NAMALWA (cell line): ENCODE data around the gene OR56A5.

ENCODE experiments used
- DNase-seq: peaks from one replicate; pipeline ENCODE4 v3.0.0-alpha.2; 2015; ENCODE audit warnings: low spot score

Gene OR56A5

DNA sequence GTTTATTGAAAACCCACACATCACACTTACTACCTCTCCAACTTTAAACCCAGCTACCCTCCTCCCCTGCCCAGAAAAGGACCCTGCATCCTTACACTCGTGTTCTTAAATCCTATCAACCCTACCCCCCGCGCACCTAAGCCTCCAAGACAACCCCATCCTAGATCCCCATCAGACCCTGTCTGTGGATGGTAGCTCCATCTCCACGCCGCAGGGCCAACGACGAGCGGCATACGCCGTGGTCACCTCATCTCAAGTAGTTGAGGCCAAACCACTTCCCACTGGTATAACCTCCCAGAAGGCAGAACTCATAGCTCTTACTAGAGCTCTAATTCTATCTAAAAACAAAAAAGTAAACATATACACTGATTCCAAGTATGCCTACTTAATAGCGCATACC lies 35.6 kb downstream of the OR56A5 start:
- no peak for DNase-seq

- no peak for DNase-seq
Observed at GRCh38 chr11:5931061-5931460, 37.2 kb downstream of the OR56A5 start.

DNA sequence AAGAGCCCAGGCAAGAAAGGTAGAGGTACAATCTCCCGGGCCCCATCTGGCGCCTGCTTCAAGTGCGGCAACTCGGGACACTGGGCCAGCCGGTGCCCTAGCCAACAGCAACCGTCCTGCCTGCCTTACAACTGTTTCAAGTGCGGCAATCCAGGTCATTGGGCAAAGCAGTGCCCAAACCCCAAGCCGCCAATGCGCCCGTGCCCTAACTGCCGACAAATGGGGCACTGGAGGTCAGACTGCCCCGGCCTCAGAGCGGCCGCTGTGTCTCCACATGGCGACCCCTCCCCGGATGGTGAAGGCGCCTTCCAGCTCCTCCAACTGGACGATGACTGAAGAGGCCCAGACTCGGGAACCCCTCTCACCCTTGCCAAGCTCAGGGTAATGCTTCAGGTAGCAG lies 37.7 kb downstream of the OR56A5 start:
- DNase-seq, result no peak

DNA sequence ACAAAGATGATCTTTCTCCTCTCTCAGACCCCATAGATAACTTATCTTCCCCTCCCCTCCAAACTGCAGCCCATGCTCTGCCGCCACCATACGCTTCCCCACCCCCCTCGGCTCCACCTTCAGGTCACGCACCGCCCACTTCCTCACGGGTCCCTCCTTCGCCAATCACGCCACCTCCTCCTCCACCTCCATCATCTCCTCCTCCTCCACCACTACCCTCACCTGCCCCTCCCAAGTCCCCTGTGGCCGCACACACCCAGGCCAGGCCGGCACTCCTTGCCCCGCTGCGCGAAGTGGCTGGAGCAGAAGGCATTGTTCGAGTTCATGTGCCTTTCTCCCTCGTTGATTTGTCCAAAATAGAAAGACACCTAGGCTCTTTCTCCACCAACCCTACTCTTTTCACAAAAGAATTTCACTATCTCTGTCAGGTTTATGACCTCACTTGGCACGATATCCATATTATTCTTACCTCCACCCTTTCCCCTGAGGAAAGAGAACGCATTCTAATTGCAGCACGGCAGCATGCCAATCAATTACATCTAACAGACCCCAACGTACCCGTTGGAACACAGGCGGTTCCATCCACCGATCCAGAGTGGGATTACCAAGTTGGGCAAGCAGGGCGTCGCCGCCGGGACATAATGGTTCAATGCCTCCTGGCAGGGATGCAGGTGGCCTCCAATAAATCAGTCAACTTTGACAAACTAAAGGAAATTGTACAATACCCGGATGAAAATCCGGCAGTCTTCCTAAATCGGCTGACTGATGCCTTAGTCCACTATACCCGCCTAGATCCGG lies 38.5 kb downstream of the OR56A5 start:
- DNase-seq, result no peak

DNA sequence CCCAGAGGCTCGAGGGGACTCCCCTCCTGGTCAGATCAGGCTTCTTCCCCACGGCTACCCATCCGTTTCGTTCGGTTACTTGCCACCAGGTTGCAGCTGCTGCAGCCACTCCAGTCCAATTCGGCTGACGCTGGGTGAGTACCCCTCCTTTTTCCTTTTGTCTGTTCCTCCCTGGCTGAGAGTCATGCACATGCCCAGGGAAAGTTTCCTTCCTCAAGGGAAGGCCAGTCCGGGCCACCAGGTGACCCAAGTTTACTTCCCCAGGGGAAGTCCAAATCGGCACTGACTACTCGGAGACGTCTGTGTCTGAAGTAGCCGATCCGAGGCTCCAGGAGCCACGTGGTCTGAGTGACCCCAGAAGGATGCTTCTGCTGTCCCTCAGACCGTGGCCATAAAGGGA lies 39.5 kb downstream of the OR56A5 start:
- DNase-seq, result no peak

DNA sequence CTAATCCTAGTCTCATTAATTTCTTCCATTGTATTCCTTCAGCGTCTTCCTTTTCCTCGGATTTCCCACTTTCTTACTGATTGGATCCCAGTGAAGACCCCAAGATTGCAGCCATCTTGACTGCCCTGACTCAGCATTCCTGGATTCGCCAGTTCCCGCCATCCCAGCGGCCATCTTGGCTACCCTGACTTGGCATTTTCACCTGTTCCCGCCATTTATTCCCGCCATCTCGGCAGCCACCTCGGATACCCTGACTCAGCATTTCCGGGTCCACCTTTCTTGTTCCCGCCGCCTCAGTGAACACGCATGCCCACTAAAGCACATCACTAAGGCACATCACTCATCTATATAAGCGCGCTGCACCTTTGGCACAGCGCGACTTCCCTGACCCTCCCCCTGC lies 40.0 kb downstream of the OR56A5 start:
- DNase-seq, result no peak

DNA sequence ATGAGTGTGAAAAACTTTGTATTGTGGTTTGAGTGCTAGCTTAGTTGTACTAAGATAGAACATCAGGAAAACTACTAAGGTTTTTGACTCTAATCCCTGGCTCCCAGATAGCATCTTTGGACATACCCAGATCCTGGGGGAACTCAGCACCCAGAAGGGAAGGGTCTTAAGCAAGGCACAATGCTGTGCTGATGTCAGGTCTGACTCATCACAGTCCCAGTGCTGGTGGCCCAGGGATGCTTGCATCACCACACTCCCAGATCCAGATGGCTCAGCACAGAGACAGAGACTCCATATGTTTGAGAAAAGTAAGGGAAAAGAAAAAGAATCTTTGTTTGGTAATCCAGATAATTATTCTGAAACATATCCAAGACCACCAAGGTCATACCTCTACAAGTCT lies 44.5 kb downstream of the OR56A5 start:
- DNase-seq, result no peak

DNA sequence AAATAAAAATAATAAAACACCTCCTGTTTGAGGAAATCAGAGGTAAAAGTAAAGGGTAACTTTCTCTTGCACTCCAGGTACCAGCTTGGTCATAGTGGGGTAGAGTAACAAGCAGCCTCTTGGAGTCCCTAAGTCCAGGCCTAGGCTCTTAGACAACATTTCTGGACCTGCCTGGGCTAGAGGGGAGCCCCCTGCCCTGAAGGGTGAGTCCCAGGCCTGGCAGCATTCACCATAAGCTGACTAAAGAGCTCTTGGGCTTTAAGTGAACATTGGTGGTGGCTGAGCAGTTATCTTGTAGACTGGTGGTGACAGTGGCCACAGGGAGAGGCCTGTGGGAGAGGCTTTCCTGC lies 44.9 kb downstream of the OR56A5 start:
- DNase-seq, result no peak

DNA sequence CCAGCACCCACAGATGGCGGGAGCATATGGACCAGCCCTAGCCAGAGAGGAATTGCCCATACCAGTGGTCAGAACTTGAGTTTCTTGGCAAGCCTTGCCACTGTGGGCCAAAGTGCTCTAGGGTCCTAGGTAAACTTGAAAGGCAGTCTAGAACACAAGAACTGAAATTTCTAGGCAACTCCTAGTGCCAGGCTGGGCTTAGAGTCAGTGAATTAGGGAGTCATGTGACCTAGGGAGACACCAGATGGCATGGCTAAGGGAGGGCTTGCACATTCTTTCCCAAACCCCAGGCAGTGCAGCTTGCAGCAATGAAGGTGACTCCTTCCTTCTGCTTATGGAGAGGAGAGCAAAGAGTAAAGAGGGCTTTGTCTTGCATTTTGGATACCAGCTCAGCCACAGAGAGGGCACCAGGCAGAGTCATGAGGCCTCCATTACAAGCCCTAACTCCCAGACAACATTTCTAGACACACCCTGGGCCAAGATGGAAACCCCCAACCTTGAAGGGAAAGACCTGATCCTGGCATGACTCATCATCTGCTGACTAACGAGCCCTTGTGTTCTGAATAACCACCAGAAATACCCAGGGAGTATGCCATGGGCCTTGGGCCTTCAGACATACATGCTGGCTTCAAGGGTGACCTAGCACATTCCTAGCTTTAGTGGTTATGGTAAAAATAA lies 45.4 kb downstream of the OR56A5 start:
- no peak for DNase-seq
